SK-N-SH (cell line): ENCODE data around the gene MAMDC4.

Experiments
- CTCF ChIP-seq: fragments of 200-600 bp; sonication (generic); IDR thresholded peaks from 2 replicates; pipeline ENCODE4 v1.6.1; 2017; ENCODE audit warnings: antibody characterized with exemption, mild to moderate bottlenecking, moderate library complexity
- ELF1 ChIP-seq: IDR thresholded peaks from 2 replicates; pipeline ENCODE4 v1.4.0; 2012
- GATA2 ChIP-seq: sonication (generic); formaldehyde crosslinking; IDR thresholded peaks from 2 replicates; pipeline ENCODE4 v1.5.0; 2020; ENCODE audit warnings: mild to moderate bottlenecking, missing genetic modification reagents
- JUND ChIP-seq: IDR thresholded peaks from 2 replicates; pipeline ENCODE4 v1.4.0; 2012
- RFX5 ChIP-seq: IDR thresholded peaks from 2 replicates; pipeline ENCODE4 v1.6.1; 2012; ENCODE audit warnings: mild to moderate bottlenecking, improper control_type of control experiment, low read length
- SIN3A ChIP-seq: IDR thresholded peaks from 2 replicates; pipeline ENCODE4 v1.6.1; 2012; ENCODE audit warnings: low read depth, mild to moderate bottlenecking, low read length, moderate library complexity, borderline replicate concordance
- TEAD4 ChIP-seq: IDR thresholded peaks from 2 replicates; pipeline ENCODE4 v1.4.0; 2012; ENCODE audit warnings: mild to moderate bottlenecking, borderline replicate concordance; ENCODE audit not compliant: insufficient read depth
- USF1 ChIP-seq: IDR thresholded peaks from 2 replicates; pipeline ENCODE4 v1.4.0; 2012; ENCODE audit warnings: low read depth, borderline replicate concordance
- USF2 ChIP-seq: fragments of 150-350 bp; IDR thresholded peaks from 2 replicates; pipeline ENCODE4 v1.6.1; 2017; ENCODE audit warnings: antibody characterized with exemption, low read length, low read depth, borderline replicate concordance
- YY1 ChIP-seq: IDR thresholded peaks from 2 replicates; pipeline ENCODE4 v1.4.0; 2012; ENCODE audit warnings: low read depth, mild to moderate bottlenecking

- TF ChIP-seq CTCF, result no peak
- no peak for TF ChIP-seq GATA2 (CRISPR knock-in tag)
- TF ChIP-seq SIN3A, result no peak
- no peak for TF ChIP-seq JUND
- no peak for TF ChIP-seq USF2
- TF ChIP-seq ELF1, result no peak
- TF ChIP-seq RFX5, result no peak
- TF ChIP-seq TEAD4, result no peak
- no peak for TF ChIP-seq USF1
- no peak for TF ChIP-seq YY1
Observed at GRCh38 chr9:136840140-136840876, 11.8 kb upstream of the MAMDC4 start.
